Stimulated activated CD4-positive, alpha-beta T cell treated with anti-CD3 and anti-CD28 coated beads, Interleukin-1b, Interleukin-23, amount 100 ng/mL, for 4 hours (primary cell): Measurements from ENCODE around the gene CHRDL1.
"Not testable (repeated sequence)": the region's sequence is repeated elsewhere in the genome, so short reads cannot be mapped to it uniquely, and the experiment has no call there.

Experiments used
- DNase-seq, 2 donors: peaks; one replicate each; pipeline ENCODE4 v3.0.0-alpha.2; 2020; ENCODE audit warnings: low read depth in 2 of 2

The CHRDL1 gene

GRCh38 chrX:110665223-110666002 is 130.2 kb downstream of the CHRDL1 start:
- DNase-seq = no peak

GRCh38 chrX:110657073-110657472 is 138.5 kb downstream of the CHRDL1 start:
- DNase-seq = no peak

GRCh38 chrX:110654280-110654679 is 141.3 kb downstream of the CHRDL1 start:
- not testable (repeated sequence) for DNase-seq

GRCh38 chrX:110646386-110646785 is 149.2 kb downstream of the CHRDL1 start:
- no peak for DNase-seq
